HUDEP-2 (cell line): Measurements from ENCODE around the gene TCF20.

Experiments used
- DNase-seq, 76 experiments: peaks; one replicate each; lab custom pipeline; 2025; ENCODE audit not compliant: unreplicated experiment in 76 of 76; lab: John Stamatoyannopoulos, UW

The TCF20 gene

DNA sequence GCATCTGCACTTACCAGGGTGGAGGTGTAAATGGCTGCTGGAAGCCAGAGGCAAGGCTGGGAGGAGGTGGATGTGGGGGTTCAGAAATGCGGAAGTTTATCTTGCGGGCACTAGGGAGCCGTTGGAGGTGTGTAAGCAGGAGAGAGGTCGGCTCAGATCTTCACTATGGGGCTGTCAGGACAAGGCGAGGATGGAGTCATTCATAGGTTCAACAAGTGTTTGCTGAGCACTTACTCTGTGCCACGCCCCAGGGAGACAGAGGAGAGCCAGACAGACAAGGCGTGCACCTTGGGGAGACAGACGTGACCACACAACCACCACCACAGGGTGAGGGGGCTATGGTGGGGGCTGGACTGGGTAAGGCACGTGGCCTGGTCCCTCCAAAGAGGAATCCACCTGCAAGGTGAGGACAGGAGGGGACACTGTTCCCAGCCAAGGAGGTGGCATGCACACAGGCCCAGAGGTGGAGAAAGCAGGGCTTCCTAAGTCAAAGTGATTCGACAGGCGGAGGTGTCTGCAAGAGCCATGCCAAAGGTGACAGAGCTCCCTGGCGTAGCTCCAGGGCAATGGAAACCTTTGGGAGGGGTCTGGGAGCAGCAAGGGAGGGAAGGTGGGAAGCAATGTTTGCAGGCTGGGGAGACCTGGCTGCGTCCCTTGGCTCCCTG is 30.8 kb upstream of the TCF20 start:
- DNase-seq, result no peak

DNA sequence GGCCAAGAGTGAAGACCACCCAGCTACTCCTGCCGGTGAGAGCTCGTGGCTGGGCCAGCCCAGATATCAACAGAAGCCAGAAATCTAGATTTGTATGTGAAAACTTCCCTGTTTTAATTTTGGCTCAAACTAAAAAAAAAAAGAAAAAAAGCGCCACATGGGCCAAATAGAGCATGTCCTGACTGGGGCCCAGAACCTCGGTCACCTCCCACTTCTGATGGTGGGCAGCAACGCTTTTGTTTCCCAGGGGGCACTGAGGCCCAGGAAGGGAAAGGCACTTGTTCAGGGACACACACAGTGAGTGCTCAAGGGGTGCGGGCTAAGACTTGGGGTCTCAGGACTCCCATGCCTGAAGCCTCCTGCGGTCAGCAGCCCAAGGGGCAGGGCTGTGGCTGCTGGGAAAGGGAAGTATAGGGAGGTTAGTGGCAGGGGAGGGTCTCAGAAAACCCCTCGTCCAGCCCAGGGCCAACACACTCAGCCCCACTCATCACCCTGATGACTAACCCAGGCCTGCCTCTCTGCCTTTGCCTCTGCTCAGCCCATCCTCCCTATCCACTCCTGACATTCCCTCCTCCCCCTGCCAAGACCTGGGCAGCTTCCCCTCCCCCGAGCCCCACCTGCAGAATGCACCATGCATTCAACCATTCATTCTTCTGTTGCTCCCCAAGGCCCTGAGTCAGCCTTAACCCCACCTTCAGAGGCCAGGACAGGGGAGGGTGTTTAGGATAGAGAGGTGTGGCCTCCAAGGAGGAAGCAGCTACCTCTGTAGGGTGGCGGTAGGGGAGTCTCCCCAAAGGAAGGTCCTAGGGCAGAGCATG is 30.0 kb upstream of the TCF20 start:
- DNase-seq, result peak in 19 of 76 experiments; percentile 5 to 41 (median 18)

DNA sequence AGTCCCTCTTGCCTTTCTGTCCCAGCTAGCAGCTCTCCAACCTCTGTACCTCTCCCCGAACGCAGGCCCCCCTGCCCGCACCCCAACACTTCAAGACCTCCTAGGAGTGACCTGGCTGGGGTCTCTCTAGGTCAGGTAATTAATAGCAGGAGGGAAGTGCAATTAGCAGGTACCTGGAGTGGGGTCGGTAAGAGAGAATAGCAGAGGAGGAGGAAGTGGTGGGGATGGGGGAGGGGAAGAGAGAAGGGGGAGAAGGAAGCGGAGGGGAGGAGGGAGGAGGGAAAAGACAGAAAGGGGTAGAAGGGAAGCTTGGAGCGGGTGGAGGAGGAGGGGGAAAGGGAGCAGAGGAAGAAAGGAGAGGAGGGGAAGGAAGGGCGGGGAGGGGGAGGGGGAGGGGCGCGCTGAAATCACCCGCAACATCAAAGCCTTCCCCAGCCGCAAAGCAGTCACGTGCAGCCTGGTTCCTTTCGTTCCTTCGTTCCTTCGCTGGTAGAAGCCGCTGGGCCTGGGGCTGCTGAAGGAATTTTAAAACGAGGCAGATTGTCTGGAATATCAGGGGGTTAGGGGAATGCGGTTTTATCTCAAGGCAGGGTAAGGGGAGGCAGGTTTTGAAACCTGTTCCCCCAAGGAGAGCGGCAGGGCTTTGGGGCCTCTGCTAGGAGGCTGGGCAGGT is 29.3 kb upstream of the TCF20 start:
- DNase-seq, result peak in 12 of 76 experiments; percentile 3 to 22 (median 12)

DNA sequence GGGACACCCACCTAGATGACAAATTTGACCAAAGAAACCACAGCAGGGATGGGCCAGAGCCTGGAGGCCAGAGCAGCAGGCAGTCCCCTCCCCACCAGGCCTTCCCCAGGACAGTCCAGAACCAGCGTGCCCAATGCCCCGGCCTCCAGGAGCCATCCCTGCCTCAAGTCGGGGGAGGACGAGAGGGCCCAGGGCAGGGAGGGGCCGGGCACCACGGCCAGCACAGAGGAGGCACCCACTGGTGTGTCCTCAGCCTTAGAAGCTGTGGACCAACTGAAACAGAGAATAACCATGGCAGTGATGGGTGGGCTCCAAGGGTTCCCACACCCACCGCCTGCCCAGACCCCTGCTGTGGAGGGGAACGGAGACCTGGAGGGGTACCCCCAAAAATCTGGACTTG is 28.3 kb upstream of the TCF20 start:
- DNase-seq, result no peak

DNA sequence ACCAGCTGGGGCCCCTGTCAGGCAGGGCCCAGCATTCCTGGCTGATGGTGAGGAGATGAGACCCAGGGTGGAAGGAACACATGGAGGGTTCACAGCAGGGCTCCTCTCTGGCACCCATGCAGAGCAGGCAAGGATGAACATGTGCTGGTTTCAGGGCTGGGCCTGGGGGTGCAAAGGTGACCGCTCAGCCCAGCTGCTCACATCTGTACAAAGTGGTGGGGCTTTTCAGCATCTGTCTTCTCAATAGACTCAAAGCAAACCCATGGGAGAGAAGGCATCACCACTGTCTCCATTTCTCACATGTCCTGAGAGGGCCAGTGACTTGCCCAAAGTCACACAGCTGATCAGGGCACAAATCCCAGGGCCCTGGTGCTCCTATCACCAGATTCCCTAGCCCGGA is 27.3 kb upstream of the TCF20 start:
- no peak for DNase-seq

DNA sequence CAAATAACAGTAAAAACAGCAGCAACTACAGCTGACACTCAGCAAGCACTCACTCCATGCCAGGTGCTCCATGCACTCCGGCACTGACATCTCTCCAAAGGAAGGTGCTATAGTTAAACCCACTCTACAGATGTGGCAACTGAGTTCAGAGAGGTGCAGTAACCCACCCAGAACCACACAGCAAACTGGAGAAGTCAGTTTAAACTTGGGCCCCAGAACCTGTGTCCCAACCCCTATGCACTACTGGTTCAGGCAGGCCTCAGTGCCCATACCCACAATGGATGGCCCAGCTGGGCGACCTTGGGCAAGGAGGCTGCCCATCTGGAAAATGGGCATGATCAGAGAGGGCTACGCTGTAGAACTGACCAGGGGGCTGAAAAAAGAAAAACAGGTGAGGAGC is 26.4 kb upstream of the TCF20 start:
- DNase-seq, result no peak

DNA sequence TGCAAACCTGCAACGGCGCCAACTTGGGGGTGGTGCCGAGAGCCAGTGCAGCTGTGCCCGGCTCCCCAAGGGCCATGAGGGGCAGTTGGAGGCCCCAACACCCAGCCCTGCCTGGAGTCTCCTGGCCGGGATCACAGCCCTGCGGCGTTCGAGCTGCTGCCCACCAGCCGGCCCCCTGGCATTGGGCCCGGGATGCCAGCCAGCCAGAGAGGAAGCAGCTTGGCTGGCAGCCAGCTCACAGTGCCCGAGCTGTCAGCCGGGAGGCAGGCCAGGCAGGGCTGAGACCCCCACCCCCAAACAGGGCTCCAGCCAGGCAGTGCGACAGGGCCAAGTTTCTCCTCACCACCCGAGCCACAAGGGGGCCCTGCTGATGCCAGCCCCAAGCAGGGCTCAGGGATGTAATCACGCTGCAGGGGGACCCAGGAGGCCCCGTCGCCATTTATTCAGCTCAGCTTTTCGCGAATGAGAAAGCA is 26.0 kb upstream of the TCF20 start:
- DNase-seq, result no peak

DNA sequence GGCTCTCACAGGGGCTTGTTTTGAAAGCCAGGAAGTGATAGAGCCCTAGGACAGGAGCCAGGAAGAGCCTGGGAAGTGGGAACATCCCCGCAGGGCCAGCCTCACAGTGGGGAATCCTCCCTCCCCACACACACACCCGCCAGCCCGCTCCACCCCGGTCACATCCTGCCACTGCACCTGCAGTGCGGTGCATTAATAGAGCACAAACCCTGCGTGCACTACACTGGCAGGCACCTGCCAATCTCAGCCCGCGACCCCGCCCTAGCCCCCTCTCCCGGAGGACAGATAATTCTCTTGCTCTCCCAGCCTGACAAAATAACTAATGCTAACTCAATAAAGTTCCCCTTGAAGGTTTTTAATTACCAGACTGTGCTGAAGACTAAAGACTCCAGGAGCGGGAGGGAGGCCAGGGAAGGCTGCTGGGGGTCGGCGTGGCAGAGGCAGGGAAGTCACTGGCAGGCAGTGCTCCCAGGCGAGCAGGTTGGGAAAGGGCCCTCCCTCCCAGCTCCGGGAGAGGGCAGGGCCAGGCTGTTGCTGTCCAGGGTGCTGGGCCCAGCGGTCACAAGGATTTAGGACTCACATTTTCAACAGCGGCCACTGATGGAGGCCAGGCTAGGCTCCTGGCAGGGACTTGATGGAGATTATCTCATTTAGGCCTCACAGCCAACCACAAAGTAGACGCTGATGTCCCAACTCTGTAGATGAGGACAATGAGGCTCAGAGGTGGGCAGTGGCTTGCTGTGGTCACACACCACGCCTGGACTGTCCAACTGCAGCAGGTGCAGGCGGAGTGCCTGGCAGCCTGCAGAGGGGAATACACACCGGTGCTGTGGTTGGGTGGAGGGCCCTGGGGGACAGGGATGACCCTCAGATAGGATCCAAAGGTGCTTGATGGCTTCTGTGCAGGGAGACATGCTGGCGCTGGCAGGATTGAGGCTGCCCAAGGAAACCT is 23.9 kb upstream of the TCF20 start:
- peak in 5 of 76 experiments; percentile 2 to 24 (median 18) for DNase-seq

DNA sequence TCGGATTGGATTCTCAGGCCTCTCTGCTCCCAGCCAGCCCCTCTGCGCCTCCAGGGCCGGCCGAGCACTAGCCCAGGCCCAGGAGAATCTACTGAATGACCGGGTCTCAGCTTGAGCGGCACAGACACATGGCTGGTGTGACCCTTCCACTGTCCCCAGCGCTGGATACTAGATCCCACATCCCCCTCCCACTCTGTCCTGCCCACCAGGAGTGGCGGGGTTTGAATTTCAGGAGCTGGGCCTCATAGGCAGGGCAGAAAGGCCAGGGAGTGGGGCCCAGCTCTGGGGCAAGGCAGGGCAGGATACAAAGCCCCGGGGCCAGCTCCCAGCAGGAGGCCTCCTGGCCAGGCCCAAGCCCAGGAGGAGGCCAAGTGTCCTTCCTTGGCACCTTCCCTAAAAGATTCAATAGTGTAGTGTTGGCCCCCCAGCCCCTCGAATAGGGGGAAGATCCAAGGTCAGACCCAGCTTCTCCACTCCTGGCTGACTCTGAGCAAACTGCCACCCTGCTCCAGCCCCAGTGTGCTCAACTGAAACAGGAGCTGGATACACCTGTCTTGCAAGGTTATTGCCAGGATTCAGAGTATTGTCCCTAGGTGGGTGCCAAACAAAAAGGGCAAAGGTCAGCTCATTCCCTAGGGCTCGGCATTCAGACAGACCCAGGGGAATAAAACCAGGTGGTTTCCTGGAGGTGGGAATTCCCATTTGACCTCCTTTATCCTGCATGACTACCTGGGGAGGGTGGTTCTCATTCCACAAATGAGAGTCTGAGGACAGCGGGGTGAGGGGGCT is 22.5 kb upstream of the TCF20 start:
- no peak for DNase-seq

DNA sequence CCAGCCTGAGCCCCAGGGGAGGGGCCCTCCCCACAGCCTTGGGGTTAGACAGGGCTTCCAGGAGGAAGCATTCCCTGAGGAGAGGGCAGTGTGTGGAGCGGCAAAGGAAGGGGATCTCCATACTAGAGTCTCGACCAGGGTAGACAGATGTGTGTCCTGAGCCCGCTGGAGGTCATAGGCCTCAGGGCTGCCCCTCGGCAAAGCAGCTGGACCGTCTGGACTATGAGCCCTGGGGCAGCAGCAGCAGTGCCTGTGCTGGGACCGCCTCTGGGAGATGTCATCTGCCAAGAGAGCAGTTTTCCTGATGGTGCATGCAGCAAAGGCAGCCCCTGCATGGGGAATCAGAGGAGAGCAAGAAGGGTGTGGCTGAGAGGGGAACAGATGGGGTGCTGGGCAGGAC is 20.8 kb upstream of the TCF20 start:
- DNase-seq, result no peak

DNA sequence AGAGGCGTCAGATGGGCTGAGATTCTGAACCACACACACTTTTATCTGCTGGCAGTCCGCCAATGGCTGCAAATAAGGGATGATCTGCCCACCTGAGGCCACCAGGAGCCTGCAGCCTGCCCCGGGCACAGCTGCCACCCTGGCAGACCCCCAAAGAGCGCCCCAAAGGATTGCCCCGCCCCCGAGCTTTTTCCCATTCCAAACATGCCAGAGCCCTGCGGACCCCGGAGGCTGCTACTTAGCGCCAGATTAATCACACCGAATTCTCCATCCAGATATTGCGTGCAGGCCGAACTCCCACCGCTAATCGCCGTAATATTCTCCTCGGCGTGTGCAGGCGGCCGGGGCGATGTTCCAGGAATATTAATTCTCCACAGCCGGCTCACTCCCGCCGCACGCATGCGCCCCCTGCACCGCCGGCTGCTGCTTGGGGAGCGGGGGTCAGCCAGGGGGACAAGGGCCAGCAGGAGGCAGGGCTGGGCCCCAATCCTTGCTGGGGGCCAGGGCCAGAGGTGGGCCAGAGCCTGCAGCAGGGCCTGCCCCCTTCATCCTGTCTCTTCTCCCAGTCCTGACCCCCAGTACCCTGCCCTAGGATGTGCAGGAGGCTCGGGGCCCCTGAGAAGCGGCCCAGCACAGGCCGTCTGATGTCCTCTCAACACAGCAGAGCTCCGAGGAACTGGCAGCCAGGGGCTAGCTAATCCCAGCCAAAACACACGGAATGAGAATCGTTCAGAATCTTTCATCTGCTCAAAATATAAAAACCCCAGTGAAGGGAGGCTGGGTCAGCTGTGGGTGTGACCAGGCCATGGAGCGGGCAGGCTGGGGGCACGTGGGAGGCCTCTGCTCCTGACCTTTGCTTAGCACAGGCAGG is 19.5 kb upstream of the TCF20 start:
- no peak for DNase-seq

DNA sequence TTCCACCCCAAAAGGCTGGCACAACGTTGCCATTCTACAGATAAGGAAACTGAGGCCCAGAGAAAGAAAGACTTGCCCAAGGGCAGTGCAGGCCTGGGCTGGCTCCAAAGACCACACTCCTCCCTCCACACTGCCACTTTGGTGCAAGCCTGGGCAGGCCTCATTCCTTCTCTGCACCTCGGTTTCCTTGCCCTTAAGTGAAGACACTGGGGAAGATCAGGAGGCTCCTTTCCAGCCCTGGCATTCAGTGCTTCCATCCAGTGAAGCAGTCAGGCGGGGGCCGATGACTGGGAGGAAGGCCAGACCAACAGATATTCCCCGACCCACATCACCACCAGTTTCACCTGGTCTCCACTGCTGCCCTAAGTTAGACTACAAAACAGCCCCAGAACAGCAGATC is 18.3 kb upstream of the TCF20 start:
- DNase-seq, result no peak

DNA sequence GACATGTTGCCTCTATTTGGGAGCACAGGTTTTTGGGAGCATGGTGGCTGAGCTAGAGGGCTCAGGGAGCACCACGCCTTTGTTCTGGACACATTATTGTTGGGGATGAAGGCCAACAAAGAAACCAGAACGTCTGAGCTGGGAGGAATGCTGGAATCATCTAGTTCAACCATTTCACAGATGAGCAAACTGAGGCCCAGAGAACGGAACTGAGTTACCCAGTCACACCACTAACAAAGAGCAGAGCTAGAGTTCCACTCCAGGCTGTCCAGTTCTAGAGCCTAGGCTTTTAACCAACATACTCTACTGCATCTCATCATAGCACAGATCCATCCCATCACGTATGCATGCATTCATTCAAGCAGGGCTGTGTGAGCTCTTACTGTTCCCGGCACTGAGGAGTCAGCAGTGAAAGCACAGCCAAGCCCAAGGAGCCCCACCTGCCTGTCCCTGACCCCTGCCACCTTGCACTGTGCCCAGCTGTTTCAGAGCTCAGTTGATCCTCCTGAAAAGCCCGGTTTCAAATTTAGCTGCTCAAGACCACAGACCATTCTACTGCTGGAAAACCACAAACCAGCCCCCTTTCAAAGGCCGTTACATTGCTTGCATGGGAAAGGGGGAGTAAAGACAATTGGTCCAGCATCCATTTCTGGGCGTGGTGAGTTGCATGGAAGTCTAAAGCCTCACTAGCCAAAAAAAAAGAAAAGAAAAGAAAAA is 16.9 kb upstream of the TCF20 start:
- no peak for DNase-seq

DNA sequence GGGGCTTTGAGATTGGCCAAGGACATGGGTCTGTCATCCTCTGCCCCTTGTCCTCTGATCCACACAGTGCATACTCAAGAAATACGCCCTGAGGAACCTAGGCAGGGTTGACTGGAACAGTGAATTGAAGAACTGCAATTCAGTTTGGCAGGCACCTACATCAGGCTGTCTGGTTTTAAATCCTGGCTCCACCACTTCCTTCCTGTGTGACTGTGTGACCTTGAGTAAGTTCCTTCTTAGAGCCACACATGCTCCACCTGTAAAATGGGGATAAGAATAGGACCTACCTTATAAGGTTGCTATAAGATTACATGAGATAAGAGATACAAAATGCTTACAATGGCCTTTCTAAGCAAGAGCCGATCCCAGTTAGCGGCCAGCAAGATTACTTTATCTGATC is 15.8 kb upstream of the TCF20 start:
- DNase-seq, result no peak

DNA sequence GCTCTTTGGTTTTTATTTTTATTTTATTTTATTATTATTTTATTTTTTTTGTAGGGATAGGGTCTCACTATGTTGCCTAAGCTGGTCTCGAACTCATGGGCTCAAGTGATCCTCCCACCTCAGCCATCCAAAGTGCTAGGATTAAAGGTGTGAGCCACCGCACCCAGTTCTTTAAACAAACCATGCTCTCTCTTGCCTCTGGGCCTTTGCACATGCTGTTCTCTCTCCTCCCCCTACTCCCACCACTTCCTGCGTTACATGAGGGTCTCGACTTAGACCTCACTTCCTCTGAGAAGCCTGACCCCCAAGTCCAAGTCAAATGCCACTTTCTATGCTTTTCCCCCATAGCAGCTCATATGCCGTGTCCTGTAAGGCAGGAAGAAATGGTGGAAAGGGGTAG is 15.2 kb upstream of the TCF20 start:
- no peak for DNase-seq

DNA sequence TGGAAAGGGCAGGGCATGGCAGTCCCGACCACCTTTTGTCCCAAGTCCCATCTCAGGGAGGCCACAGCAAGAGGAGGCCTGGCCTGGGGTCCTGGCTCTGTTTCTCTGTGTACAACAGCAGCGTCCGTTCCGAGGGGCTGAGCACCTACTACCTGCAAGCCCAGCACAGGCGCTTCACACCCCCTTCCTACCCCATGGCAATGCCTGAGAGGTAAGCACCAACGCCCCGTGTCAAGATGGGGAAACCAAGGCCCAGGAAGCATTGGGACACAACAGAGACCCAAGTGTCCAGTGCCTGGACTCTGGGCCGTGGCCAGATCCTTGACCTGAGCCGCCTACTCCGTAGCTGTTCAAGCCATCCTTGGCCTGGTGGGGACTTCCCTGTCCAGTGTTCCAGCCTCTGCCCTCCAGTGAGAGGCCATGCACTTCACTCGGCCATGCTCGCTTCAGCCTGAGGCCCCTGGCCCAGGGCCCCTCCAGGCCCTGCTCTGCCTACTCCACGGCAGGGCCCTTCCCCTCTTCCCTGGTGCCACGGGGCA is 14.3 kb upstream of the TCF20 start:
- DNase-seq, result no peak

DNA sequence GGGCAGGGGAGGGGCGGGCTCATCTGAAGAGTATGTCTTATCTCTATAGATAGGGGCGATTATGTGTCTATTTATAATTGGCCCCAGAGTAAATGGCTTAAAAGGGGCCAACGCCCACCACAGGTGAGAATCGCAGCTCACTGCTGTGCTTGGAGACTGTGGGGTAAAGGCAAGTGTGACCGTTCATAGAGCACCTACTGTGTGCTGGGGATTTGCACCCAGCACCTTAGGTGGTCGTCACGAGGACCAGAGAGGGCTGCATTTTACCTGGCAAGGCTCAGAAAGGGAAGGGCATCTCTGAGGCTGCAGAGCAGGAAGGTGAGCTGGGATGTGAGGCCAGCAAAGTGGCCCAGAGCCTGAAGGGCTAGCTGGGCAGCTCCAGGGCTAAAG is 13.7 kb upstream of the TCF20 start:
- no peak for DNase-seq
